HEK293 (cell line): ENCODE data around the gene RIN1.

Source experiments
- HOXA7 ChIP-seq: sonication (generic); formaldehyde crosslinking; IDR thresholded peaks from 2 replicates; pipeline ENCODE4 v1.8.1; 2022; ENCODE audit warnings: missing genetic modification reagents, borderline replicate concordance
- KLF10 ChIP-seq: fragments of 450-650 bp; IDR thresholded peaks from 2 replicates; pipeline ENCODE4 v1.5.1; 2018; ENCODE audit warnings: missing biosample characterization, mild to moderate bottlenecking, missing genetic modification characterization
- ZFP37 ChIP-seq: fragments of 450-650 bp; formaldehyde crosslinking; IDR thresholded peaks from 2 replicates; pipeline ENCODE4 v1.5.1; 2016; ENCODE audit warnings: missing biosample characterization, missing genetic modification characterization
- ZFP69B ChIP-seq: fragments of 450-650 bp; formaldehyde crosslinking; IDR thresholded peaks from 2 replicates; pipeline ENCODE4 v1.5.1; 2016; ENCODE audit warnings: missing biosample characterization, missing genetic modification characterization
- ZNF16 ChIP-seq: fragments of 450-650 bp; formaldehyde crosslinking; IDR thresholded peaks from 2 replicates; pipeline ENCODE4 v1.5.1; 2016; ENCODE audit warnings: low read depth, missing biosample characterization, missing genetic modification characterization
- ZNF174 ChIP-seq: fragments of 450-650 bp; formaldehyde crosslinking; IDR thresholded peaks from 2 replicates; pipeline ENCODE4 v1.5.0; 2017; ENCODE audit warnings: missing biosample characterization, mild to moderate bottlenecking, missing genetic modification characterization
- ZNF221 ChIP-seq: fragments of 450-650 bp; formaldehyde crosslinking; IDR thresholded peaks from 2 replicates; pipeline ENCODE4 v1.5.1; 2017; ENCODE audit warnings: missing biosample characterization, missing genetic modification characterization, borderline replicate concordance
- ZNF302 ChIP-seq: fragments of 450-650 bp; formaldehyde crosslinking; IDR thresholded peaks from 2 replicates; pipeline ENCODE4 v1.5.1; 2016; ENCODE audit warnings: missing biosample characterization, missing genetic modification characterization, low read depth
- ZNF341 ChIP-seq: fragments of 450-650 bp; formaldehyde crosslinking; IDR thresholded peaks from 2 replicates; pipeline ENCODE4; 2016; ENCODE audit warnings: low read depth, missing biosample characterization, missing genetic modification characterization
- ZNF350 ChIP-seq: fragments of 450-650 bp; formaldehyde crosslinking; IDR thresholded peaks from 2 replicates; pipeline ENCODE4 v1.5.0; 2017; ENCODE audit warnings: missing biosample characterization, mild to moderate bottlenecking, missing genetic modification characterization
- ZNF354C ChIP-seq: fragments of 450-650 bp; formaldehyde crosslinking; IDR thresholded peaks from 2 replicates; pipeline ENCODE4 v1.5.1; 2016; ENCODE audit warnings: missing biosample characterization, missing genetic modification characterization, low read depth, borderline replicate concordance
- ZNF426 ChIP-seq: fragments of 450-650 bp; formaldehyde crosslinking; IDR thresholded peaks from 2 replicates; pipeline ENCODE4 v1.5.1; 2017; ENCODE audit warnings: missing biosample characterization, missing genetic modification characterization, mild to moderate bottlenecking, inconsistent platforms, moderate library complexity
- ZNF670 ChIP-seq: fragments of 450-650 bp; formaldehyde crosslinking; IDR thresholded peaks from 2 replicates; pipeline ENCODE4 v1.5.1; 2016; ENCODE audit warnings: missing biosample characterization, missing genetic modification characterization, low read depth
- ZNF776 ChIP-seq: fragments of 450-650 bp; formaldehyde crosslinking; IDR thresholded peaks from 2 replicates; pipeline ENCODE4 v1.5.0; 2017; ENCODE audit warnings: missing biosample characterization, missing genetic modification characterization, borderline replicate concordance
- ZNF791 ChIP-seq: fragments of 450-650 bp; formaldehyde crosslinking; IDR thresholded peaks from 2 replicates; pipeline ENCODE4 v1.5.1; 2016; ENCODE audit warnings: missing biosample characterization, missing genetic modification characterization
- ZNF792 ChIP-seq: fragments of 450-650 bp; formaldehyde crosslinking; IDR thresholded peaks from 2 replicates; pipeline ENCODE4 v1.5.1; 2016; ENCODE audit warnings: missing biosample characterization, missing genetic modification characterization
- ZSCAN16 ChIP-seq: fragments of 450-650 bp; formaldehyde crosslinking; IDR thresholded peaks from 2 replicates; pipeline ENCODE4 v1.5.1; 2016; ENCODE audit warnings: missing biosample characterization, missing genetic modification characterization
- ZXDB ChIP-seq: fragments of 450-650 bp; formaldehyde crosslinking; IDR thresholded peaks from 2 replicates; pipeline ENCODE4 v1.5.1; 2016; ENCODE audit warnings: missing biosample characterization, missing genetic modification characterization
- TF ChIP-seq, protein P1 (sequence below): fragments of 450-650 bp; formaldehyde crosslinking; IDR thresholded peaks from 2 replicates; pipeline ENCODE4 v1.5.1; 2016; ENCODE audit warnings: missing biosample characterization, missing genetic modification characterization
- TF ChIP-seq, protein P2 (sequence below): fragments of 450-650 bp; formaldehyde crosslinking; IDR thresholded peaks from 2 replicates; pipeline ENCODE4 v1.5.1; 2017; ENCODE audit warnings: missing biosample characterization, missing genetic modification characterization
- TF ChIP-seq, protein P3 (sequence below): fragments of 450-650 bp; formaldehyde crosslinking; IDR thresholded peaks from 2 replicates; pipeline ENCODE4 v1.5.1; 2016; ENCODE audit warnings: missing biosample characterization, missing genetic modification characterization
- TF ChIP-seq, protein P4 (sequence below): fragments of 450-650 bp; formaldehyde crosslinking; IDR thresholded peaks from 2 replicates; pipeline ENCODE4 v1.5.1; 2016; ENCODE audit warnings: missing biosample characterization, missing genetic modification characterization
- TF ChIP-seq, protein P5 (sequence below): fragments of 450-650 bp; formaldehyde crosslinking; IDR thresholded peaks from 2 replicates; pipeline ENCODE4 v1.5.1; 2017; ENCODE audit warnings: missing biosample characterization, missing genetic modification characterization
- TF ChIP-seq, protein P6 (sequence below): fragments of 450-650 bp; formaldehyde crosslinking; IDR thresholded peaks from 2 replicates; pipeline ENCODE4 v1.5.1; 2016; ENCODE audit warnings: missing biosample characterization, missing genetic modification characterization
- TF ChIP-seq, protein P7 (sequence below): IDR thresholded peaks from 2 replicates; pipeline ENCODE4 v1.6.1; 2011; ENCODE audit warnings: mild to moderate bottlenecking, low read depth, low read length, borderline replicate concordance

RIN1 gene

DNA sequence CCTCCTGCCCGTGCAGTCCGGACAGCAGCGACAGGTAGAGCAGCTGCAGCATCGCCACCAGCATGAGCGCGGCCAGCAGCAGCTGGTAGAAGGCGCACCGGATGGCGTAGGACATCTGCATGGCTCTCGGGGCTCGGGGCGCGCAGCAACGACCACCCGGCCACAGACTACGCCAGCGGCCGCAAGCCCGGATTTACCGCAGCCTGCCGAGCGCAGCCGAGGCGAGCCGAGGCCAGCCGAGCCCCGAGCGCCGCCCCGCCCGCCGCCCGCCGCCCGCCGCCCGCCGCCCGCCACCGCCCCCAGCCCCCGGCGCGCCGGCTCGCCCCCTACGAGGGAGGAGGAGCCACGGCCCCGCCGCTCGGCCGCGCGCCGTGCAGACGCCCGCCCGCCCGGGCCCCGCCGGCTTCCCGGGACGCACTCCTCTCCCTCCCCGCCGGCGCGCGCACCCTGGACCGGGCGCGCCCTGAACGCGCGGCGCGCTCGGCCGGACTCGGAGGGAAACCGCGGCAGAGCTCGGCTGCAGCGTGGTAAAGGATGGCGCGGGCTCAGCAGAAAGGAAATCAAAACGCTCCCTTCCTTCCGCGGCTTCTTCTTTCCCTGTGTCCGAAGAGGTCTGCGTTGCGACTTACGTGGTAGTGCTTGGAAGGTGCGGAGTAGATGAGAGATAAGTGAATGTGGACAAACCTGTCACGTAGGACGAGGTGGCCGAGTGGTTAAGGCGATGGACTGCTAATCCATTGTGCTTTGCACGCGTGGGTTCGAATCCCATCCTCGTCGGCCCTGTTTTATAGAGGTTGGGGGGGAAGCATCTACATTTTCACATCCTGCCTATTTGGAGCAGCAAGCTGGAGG, 11.4 kb upstream of the RIN1 start, which contains the start of gene B4GAT1 (continued):
- TF ChIP-seq, protein P1, sequence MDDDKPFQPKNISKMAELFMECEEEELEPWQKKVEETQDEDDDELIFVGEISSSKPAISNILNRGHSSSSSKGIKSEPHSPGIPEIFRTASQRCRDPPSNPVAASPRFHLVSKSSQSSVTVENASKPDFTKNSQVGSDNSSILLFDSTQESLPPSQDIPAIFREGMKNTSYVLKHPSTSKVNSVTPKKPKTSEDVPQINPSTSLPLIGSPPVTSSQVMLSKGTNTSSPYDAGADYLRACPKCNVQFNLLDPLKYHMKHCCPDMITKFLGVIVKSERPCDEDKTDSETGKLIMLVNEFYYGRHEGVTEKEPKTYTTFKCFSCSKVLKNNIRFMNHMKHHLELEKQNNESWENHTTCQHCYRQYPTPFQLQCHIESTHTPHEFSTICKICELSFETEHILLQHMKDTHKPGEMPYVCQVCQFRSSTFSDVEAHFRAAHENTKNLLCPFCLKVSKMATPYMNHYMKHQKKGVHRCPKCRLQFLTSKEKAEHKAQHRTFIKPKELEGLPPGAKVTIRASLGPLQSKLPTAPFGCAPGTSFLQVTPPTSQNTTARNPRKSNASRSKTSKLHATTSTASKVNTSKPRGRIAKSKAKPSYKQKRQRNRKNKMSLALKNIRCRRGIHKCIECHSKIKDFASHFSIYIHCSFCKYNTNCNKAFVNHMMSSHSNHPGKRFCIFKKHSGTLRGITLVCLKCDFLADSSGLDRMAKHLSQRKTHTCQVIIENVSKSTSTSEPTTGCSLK (tag by site-specific recombination): no peak
- TF ChIP-seq, protein P2, sequence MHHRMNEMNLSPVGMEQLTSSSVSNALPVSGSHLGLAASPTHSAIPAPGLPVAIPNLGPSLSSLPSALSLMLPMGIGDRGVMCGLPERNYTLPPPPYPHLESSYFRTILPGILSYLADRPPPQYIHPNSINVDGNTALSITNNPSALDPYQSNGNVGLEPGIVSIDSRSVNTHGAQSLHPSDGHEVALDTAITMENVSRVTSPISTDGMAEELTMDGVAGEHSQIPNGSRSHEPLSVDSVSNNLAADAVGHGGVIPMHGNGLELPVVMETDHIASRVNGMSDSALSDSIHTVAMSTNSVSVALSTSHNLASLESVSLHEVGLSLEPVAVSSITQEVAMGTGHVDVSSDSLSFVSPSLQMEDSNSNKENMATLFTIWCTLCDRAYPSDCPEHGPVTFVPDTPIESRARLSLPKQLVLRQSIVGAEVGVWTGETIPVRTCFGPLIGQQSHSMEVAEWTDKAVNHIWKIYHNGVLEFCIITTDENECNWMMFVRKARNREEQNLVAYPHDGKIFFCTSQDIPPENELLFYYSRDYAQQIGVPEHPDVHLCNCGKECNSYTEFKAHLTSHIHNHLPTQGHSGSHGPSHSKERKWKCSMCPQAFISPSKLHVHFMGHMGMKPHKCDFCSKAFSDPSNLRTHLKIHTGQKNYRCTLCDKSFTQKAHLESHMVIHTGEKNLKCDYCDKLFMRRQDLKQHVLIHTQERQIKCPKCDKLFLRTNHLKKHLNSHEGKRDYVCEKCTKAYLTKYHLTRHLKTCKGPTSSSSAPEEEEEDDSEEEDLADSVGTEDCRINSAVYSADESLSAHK (tag by site-specific recombination): peak; percentile 52; the same call in 1 of the 2 replicates
- TF ChIP-seq, protein P3, sequence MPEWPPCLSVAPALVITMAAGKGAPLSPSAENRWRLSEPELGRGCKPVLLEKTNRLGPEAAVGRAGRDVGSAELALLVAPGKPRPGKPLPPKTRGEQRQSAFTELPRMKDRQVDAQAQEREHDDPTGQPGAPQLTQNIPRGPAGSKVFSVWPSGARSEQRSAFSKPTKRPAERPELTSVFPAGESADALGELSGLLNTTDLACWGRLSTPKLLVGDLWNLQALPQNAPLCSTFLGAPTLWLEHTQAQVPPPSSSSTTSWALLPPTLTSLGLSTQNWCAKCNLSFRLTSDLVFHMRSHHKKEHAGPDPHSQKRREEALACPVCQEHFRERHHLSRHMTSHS (tag by site-specific recombination): no peak
- no peak for TF ChIP-seq ZNF174 (tag by site-specific recombination)
- no peak for TF ChIP-seq ZSCAN16 (tag by site-specific recombination)
- TF ChIP-seq, protein P4, sequence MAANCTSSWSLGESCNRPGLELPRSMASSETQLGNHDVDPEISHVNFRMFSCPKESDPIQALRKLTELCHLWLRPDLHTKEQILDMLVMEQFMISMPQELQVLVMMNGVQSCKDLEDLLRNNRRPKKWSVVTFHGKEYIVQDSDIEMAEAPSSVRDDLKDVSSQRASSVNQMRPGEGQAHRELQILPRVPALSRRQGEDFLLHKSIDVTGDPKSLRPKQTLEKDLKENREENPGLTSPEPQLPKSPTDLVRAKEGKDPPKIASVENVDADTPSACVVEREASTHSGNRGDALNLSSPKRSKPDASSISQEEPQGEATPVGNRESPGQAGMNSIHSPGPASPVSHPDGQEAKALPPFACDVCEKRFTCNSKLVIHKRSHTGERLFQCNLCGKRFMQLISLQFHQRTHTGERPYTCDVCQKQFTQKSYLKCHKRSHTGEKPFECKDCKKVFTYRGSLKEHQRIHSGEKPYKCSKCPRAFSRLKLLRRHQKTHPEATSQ (tag by site-specific recombination): no peak
- TF ChIP-seq ZNF670 (tag by site-specific recombination): no peak
- no peak for TF ChIP-seq HOXA7 (CRISPR knock-in tag)
- TF ChIP-seq ZFP69B: peak; percentile 71
- TF ChIP-seq ZNF350 (tag by site-specific recombination): no peak
- peak; percentile 94; the same call in 1 of the 2 replicates for TF ChIP-seq ZFP37 (tag by site-specific recombination)
- TF ChIP-seq ZNF16: no peak
- peak; percentile 46; the same call in 1 of the 2 replicates for TF ChIP-seq ZXDB
- no peak for TF ChIP-seq ZNF426 (tag by site-specific recombination)
- TF ChIP-seq, protein P5, sequence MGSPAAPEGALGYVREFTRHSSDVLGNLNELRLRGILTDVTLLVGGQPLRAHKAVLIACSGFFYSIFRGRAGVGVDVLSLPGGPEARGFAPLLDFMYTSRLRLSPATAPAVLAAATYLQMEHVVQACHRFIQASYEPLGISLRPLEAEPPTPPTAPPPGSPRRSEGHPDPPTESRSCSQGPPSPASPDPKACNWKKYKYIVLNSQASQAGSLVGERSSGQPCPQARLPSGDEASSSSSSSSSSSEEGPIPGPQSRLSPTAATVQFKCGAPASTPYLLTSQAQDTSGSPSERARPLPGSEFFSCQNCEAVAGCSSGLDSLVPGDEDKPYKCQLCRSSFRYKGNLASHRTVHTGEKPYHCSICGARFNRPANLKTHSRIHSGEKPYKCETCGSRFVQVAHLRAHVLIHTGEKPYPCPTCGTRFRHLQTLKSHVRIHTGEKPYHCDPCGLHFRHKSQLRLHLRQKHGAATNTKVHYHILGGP: no peak
- TF ChIP-seq, protein P6, sequence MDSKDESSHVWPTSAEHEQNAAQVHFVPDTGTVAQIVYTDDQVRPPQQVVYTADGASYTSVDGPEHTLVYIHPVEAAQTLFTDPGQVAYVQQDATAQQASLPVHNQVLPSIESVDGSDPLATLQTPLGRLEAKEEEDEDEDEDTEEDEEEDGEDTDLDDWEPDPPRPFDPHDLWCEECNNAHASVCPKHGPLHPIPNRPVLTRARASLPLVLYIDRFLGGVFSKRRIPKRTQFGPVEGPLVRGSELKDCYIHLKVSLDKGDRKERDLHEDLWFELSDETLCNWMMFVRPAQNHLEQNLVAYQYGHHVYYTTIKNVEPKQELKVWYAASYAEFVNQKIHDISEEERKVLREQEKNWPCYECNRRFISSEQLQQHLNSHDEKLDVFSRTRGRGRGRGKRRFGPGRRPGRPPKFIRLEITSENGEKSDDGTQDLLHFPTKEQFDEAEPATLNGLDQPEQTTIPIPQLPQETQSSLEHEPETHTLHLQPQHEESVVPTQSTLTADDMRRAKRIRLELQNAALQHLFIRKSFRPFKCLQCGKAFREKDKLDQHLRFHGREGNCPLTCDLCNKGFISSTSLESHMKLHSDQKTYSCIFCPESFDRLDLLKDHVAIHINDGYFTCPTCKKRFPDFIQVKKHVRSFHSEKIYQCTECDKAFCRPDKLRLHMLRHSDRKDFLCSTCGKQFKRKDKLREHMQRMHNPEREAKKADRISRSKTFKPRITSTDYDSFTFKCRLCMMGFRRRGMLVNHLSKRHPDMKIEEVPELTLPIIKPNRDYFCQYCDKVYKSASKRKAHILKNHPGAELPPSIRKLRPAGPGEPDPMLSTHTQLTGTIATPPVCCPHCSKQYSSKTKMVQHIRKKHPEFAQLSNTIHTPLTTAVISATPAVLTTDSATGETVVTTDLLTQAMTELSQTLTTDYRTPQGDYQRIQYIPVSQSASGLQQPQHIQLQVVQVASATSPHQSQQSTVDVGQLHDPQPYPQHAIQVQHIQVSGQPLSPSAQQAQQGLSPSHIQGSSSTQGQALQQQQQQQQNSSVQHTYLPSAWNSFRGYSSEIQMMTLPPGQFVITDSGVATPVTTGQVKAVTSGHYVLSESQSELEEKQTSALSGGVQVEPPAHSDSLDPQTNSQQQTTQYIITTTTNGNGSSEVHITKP: no peak; the same call in 1 of the 2 replicates
- no peak for TF ChIP-seq ZNF791 (tag by site-specific recombination)
- no peak for TF ChIP-seq ZNF302 (tag by site-specific recombination)
- TF ChIP-seq ZNF354C: no peak
- TF ChIP-seq ZNF341 (tag by site-specific recombination): no peak; the same call in 1 of the 2 replicates
- no peak for TF ChIP-seq ZNF221 (tag by site-specific recombination)
- TF ChIP-seq, protein P7, sequence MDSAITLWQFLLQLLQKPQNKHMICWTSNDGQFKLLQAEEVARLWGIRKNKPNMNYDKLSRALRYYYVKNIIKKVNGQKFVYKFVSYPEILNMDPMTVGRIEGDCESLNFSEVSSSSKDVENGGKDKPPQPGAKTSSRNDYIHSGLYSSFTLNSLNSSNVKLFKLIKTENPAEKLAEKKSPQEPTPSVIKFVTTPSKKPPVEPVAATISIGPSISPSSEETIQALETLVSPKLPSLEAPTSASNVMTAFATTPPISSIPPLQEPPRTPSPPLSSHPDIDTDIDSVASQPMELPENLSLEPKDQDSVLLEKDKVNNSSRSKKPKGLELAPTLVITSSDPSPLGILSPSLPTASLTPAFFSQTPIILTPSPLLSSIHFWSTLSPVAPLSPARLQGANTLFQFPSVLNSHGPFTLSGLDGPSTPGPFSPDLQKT: no peak
- peak; percentile 64; the same call in 1 of the 2 replicates for TF ChIP-seq KLF10
- no peak for TF ChIP-seq ZNF792 (tag by site-specific recombination)
- TF ChIP-seq ZNF776 (tag by site-specific recombination): no peak
